ENCODE results near the gene ZNF684. TPM values are rescaled to one million over a fixed set of nuclear protein-coding genes. Genes with fewer than 3 reads are reported as not detected.
"Not testable (repeated sequence)": the region's sequence is repeated elsewhere in the genome, so short reads cannot be mapped to it uniquely, and the experiment has no call there.

ZNF684 gene
- polyA plus RNA-seq, 1 donor from 2014 or later = 15.8 TPM

GRCh38 chr1:40558241-40558640 is 26.8 kb downstream of the ZNF684 start:
- not testable (repeated sequence) for H3K79me2 ChIP-seq (replicated peaks; ENCODE audit: insufficient read depth, low read length); H4K20me1 ChIP-seq (ENCODE audit: insufficient read depth); H2AFZ ChIP-seq (ENCODE audit: low read depth, low read length); H3K4me3 ChIP-seq (ENCODE audit: low read length); H3F3A ChIP-seq (ENCODE audit: insufficient read depth, low read length, poor library complexity, severe bottlenecking); H3K9me3 ChIP-seq (ENCODE audit: low read length); H3K36me3 ChIP-seq (ENCODE audit: insufficient read depth, low read length); H3K27me3 ChIP-seq (ENCODE audit: insufficient read depth, low read depth, low read length); H3K9ac ChIP-seq (ENCODE audit: low read length); H3K27ac ChIP-seq (ENCODE audit: low read length); H3K9me2 ChIP-seq (ENCODE audit: insufficient read depth, low read length); H3K4me2 ChIP-seq (ENCODE audit: low read length)

GRCh38 chr1:40562185-40562584 is 30.7 kb downstream of the ZNF684 start:
- Histone ChIP-seq H2AFZ (ENCODE audit: low read depth, low read length) (no peak overlapping the region), H3K4me2 (ENCODE audit: low read length) (no peak overlapping the region)
- TF ChIP-seq MXI1 (conservative IDR thresholded peaks at IDR 0.05; ENCODE audit: poor library complexity, severe bottlenecking) (no peak), TAF1 (IDR thresholded peaks at IDR 0.05; ENCODE audit: low read depth) (no peak), SMC3 (conservative IDR thresholded peaks at IDR 0.05; ENCODE audit: poor library complexity) (no peak), EP300 (conservative IDR thresholded peaks at IDR 0.05; ENCODE audit: poor library complexity, severe bottlenecking) (no peak), REST (IDR thresholded peaks at IDR 0.05; ENCODE audit: borderline replicate concordance) (no peak), EZH2 (IDR thresholded peaks at IDR 0.05; ENCODE audit: borderline replicate concordance, insufficient read depth, low read length, poor library complexity, severe bottlenecking) (no peak), RAD21 (conservative IDR thresholded peaks at IDR 0.05) (no peak), CTCF (IDR thresholded peaks at IDR 0.05; ENCODE audit: poor library complexity, severe bottlenecking) (no peak), POLR2AphosphoS5 (IDR thresholded peaks at IDR 0.05) (no peak)

GRCh38 chr1:40563266-40563665 is 31.8 kb downstream of the ZNF684 start:
- Histone ChIP-seq H3K9me3 (ENCODE audit: low read length) (no peaks in the 10 kb centered on the region), H3K4me3 (ENCODE audit: low read length) (no peak overlapping the region), H3K36me3 (ENCODE audit: insufficient read depth, low read length) (no peaks in the 10 kb centered on the region), H3K27me3 (ENCODE audit: insufficient read depth, low read depth, low read length) (no peaks in the 10 kb centered on the region), H3K4me2 (ENCODE audit: low read length) (no peak overlapping the region), H4K20me1 (ENCODE audit: insufficient read depth) (no peaks in the 10 kb centered on the region), H2AFZ (ENCODE audit: low read depth, low read length) (no peak overlapping the region), H3K9ac (ENCODE audit: low read length) (no peak overlapping the region), H3F3A (ENCODE audit: insufficient read depth, low read length, poor library complexity, severe bottlenecking) (no peaks in the 10 kb centered on the region), H3K79me2 (replicated peaks; ENCODE audit: insufficient read depth, low read length) (no peaks in the 10 kb centered on the region), H3K27ac (ENCODE audit: low read length) (no peak overlapping the region), H3K9me2 (ENCODE audit: insufficient read depth, low read length) (no peaks in the 10 kb centered on the region)
- TF ChIP-seq EZH2 (IDR thresholded peaks at IDR 0.05; ENCODE audit: borderline replicate concordance, insufficient read depth, low read length, poor library complexity, severe bottlenecking) (no peak), RAD21 (conservative IDR thresholded peaks at IDR 0.05) (no peak)

More at GRCh38 chr1:40562185-40562584, 30.7 kb downstream of the ZNF684 start:
- H4K20me1 ChIP-seq (ENCODE audit: insufficient read depth) = no peaks in the 10 kb centered on the region
- H3K9me2 ChIP-seq (ENCODE audit: insufficient read depth, low read length) = no peaks in the 10 kb centered on the region
- H3K9ac ChIP-seq (ENCODE audit: low read length) = no peak overlapping the region
- no peak overlapping the region for H3K4me3 ChIP-seq (ENCODE audit: low read length)
- no peaks in the 10 kb centered on the region for H3F3A ChIP-seq (ENCODE audit: insufficient read depth, low read length, poor library complexity, severe bottlenecking)
- H3K36me3 ChIP-seq (ENCODE audit: insufficient read depth, low read length) = no peaks in the 10 kb centered on the region
- H3K9me3 ChIP-seq (ENCODE audit: low read length) = no peaks in the 10 kb centered on the region
- H3K27me3 ChIP-seq (ENCODE audit: insufficient read depth, low read depth, low read length) = no peaks in the 10 kb centered on the region
- H3K79me2 ChIP-seq (replicated peaks; ENCODE audit: insufficient read depth, low read length) = no peaks in the 10 kb centered on the region
- no peak overlapping the region for H3K27ac ChIP-seq (ENCODE audit: low read length)

Measured in neural cell (in vitro differentiated cells).